Panc1 (cell line): Measurements from ENCODE around the gene MTMR4. TPM values are rescaled to one million over a fixed set of nuclear protein-coding genes. Genes with fewer than 3 reads are reported as not detected.
A peak's percentile ranks its signal among the peaks of the same experiment; 100 is the strongest.

Source experiments
- ATAC-seq: fragments of 200-7000 bp; cut with Tn5 transposase; 2 replicates; pipeline ENCODE4 v1.9.1; 2020; ENCODE audit warnings: mild to moderate bottlenecking, moderate library complexity
- BruUV-seq: library from RNA; stranded (reverse); fragments of 400-500 nt; replicated peaks from 2 replicates; lab custom pipeline; 2021; lab: Mats Ljungman, UMichigan
- CTCF ChIA-PET: fragments of 300-600 bp; sonication (Branson Sonifier 250); formaldehyde crosslinking; loops from one replicate; lab custom pipeline; 2022; ENCODE audit warnings: antibody characterized with exemption; lab: Charles Lee
- POLR2A ChIA-PET: fragments of 300-600 bp; sonication (Branson Sonifier 250); formaldehyde crosslinking; loops from one replicate; lab custom pipeline; 2022; ENCODE audit warnings: antibody characterized with exemption; lab: Charles Lee
- DNase-seq: peaks from one replicate; pipeline ENCODE4 v3.0.0-alpha.2; 2010; ENCODE audit warnings: low read depth, low spot score
- H3K27ac ChIP-seq: 2 replicates; pipeline ENCODE4 v1.5.1; 2011; ENCODE audit warnings: mild to moderate bottlenecking, low read length, inconsistent platforms
- H3K27me3 ChIP-seq: fragments of 200-500 bp; sonication (Bioruptor generic); 2 replicates; pipeline ENCODE4 v1.6.0; 2014; ENCODE audit warnings: low read length, inconsistent platforms; ENCODE audit not compliant: control insufficient read depth, insufficient read depth
- H3K36me3 ChIP-seq: fragments of 200-500 bp; sonication (Bioruptor generic); 2 replicates; pipeline ENCODE4 v1.5.1; 2014; ENCODE audit warnings: inconsistent platforms, mild to moderate bottlenecking, low read length, moderate library complexity; ENCODE audit not compliant: control insufficient read depth, insufficient read depth
- H3K4me1 ChIP-seq: 2 replicates; pipeline ENCODE4 v1.5.1; 2011; ENCODE audit warnings: inconsistent platforms, mild to moderate bottlenecking, low read length, moderate library complexity; ENCODE audit not compliant: control insufficient read depth, insufficient read depth
- H3K4me3 ChIP-seq, 2 experiments: 2 replicates each; pipeline ENCODE4 v1.5.1; 2011 to 2012; ENCODE audit warnings: low read depth in 2 of 2, low read length in 2 of 2, mild to moderate bottlenecking in 2 of 2, inconsistent platforms in 1 of 2, moderate library complexity in 1 of 2
- H3K9me3 ChIP-seq: fragments of 200-500 bp; sonication (Bioruptor generic); 2 replicates; pipeline ENCODE4 v1.5.1; 2014; ENCODE audit warnings: low read depth, mild to moderate bottlenecking, inconsistent platforms, low read length, moderate library complexity; ENCODE audit not compliant: control insufficient read depth, insufficient read depth
- POLR2AphosphoS5 ChIP-seq: IDR thresholded peaks from 2 replicates; pipeline ENCODE4 v1.6.1; 2012; ENCODE audit warnings: mild to moderate bottlenecking, low read depth, low read length, moderate library complexity
- SIN3A ChIP-seq: IDR thresholded peaks from 2 replicates; pipeline ENCODE4 v1.6.1; 2012; ENCODE audit warnings: low read depth, mild to moderate bottlenecking, low read length, moderate library complexity, borderline replicate concordance; ENCODE audit not compliant: insufficient read depth
- TCF7L2 ChIP-seq: IDR thresholded peaks from 2 replicates; pipeline ENCODE4 v1.6.1; 2011; ENCODE audit warnings: mild to moderate bottlenecking, low read depth, low read length, inconsistent platforms
- in situ Hi-C: cut with HindIII; loops from 2 replicates; pipeline ENCODE4 v1.10.0; 2016; ENCODE audit warnings: low sequenced_read_pairs, low pct_unique_long_range_greater_than_20kb
- intact Hi-C: fragments of 100-400 bp; cut with micrococcal nuclease; formaldehyde crosslinking; loops from one replicate; pipeline ENCODE4 v1.10.0; 2022; ENCODE audit not compliant: unreplicated experiment
- total RNA-seq: library from RNA; stranded (reverse); gene quantifications from one replicate; pipeline ENCODE4 v1.2.1, GENCODE V29; 2021; ENCODE audit not compliant: unreplicated experiment
- TF ChIP-seq, protein P1 (sequence below): fragments of 450-650 bp; IDR thresholded peaks from 2 replicates; pipeline ENCODE4 v1.5.1; 2017; ENCODE audit warnings: mild to moderate bottlenecking
- TF ChIP-seq, protein P2 (sequence below), 2 experiments: IDR thresholded peaks; 2 replicates each; pipeline ENCODE4 v1.6.1; 2011 to 2012; ENCODE audit warnings: low read depth in 2 of 2, control low read depth in 1 of 2, low read length in 1 of 2, mild to moderate bottlenecking in 1 of 2, moderate library complexity in 1 of 2; ENCODE audit not compliant: insufficient read depth in 1 of 2

The MTMR4 gene
- total RNA-seq, 1 experiment from 2014 or later: 20.8 TPM

DNA sequence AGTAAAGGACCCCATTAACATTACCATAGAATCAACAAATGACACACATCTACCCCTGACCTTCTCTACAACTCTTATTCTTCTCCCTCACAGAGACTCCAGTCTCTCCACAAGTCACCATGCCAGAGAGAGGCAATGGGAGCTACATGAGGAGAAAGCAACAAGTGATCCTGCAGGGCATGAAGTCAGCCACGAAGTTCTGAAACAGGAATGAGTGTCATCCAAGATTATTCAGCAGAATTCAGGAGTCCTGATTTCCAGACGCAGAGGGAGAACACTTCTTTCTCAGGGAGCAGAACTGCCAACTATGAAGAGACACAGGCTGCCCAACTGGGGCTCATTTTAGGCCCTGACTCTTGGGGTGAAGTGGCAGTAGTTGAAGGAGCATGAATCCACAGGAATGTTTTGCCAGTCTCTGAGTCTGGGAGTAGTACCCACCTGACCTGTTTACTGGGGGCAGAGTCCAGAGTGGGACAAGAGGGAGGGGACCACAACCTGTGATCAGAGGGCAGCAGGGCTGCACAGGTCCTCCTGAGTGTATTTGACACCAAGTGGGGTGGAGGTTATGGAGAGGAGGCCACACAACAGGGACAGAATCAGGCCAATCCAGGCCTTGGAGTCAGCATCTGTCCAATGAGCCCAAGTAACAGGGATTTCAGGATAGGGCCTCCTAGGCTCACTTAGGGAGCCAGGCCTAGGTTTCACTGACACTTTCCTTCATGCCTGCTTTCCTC, 2.4 kb upstream of the MTMR4 start:
- ChIA-PET CTCF (no interaction called here), POLR2A (interaction anchor here (0.5 kb wide), 1 partner anchor 114 kb away, joined by 7 read pairs; no protein-coding TSS in a partner anchor)
- no peaks in the 10 kb centered on the region for H3K27me3 ChIP-seq
- in situ Hi-C loops (no loop called here), intact Hi-C loops (loop anchor here (10.0 kb wide), 1 partner anchor 118 kb away; no protein-coding TSS in a partner anchor)
- TF ChIP-seq, protein P1, sequence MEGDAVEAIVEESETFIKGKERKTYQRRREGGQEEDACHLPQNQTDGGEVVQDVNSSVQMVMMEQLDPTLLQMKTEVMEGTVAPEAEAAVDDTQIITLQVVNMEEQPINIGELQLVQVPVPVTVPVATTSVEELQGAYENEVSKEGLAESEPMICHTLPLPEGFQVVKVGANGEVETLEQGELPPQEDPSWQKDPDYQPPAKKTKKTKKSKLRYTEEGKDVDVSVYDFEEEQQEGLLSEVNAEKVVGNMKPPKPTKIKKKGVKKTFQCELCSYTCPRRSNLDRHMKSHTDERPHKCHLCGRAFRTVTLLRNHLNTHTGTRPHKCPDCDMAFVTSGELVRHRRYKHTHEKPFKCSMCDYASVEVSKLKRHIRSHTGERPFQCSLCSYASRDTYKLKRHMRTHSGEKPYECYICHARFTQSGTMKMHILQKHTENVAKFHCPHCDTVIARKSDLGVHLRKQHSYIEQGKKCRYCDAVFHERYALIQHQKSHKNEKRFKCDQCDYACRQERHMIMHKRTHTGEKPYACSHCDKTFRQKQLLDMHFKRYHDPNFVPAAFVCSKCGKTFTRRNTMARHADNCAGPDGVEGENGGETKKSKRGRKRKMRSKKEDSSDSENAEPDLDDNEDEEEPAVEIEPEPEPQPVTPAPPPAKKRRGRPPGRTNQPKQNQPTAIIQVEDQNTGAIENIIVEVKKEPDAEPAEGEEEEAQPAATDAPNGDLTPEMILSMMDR: no peak
- TF ChIP-seq SIN3A: no peak
- TF ChIP-seq, protein P2, sequence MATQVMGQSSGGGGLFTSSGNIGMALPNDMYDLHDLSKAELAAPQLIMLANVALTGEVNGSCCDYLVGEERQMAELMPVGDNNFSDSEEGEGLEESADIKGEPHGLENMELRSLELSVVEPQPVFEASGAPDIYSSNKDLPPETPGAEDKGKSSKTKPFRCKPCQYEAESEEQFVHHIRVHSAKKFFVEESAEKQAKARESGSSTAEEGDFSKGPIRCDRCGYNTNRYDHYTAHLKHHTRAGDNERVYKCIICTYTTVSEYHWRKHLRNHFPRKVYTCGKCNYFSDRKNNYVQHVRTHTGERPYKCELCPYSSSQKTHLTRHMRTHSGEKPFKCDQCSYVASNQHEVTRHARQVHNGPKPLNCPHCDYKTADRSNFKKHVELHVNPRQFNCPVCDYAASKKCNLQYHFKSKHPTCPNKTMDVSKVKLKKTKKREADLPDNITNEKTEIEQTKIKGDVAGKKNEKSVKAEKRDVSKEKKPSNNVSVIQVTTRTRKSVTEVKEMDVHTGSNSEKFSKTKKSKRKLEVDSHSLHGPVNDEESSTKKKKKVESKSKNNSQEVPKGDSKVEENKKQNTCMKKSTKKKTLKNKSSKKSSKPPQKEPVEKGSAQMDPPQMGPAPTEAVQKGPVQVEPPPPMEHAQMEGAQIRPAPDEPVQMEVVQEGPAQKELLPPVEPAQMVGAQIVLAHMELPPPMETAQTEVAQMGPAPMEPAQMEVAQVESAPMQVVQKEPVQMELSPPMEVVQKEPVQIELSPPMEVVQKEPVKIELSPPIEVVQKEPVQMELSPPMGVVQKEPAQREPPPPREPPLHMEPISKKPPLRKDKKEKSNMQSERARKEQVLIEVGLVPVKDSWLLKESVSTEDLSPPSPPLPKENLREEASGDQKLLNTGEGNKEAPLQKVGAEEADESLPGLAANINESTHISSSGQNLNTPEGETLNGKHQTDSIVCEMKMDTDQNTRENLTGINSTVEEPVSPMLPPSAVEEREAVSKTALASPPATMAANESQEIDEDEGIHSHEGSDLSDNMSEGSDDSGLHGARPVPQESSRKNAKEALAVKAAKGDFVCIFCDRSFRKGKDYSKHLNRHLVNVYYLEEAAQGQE (IDR thresholded peaks at IDR 0.05; ENCODE audit: insufficient read depth in 1 of 2, low read depth in 2 of 2, low read length in 1 of 2): no peak
- no peak for TF ChIP-seq TCF7L2
- no TSS peak for BruUV-seq
- H3K27ac ChIP-seq: peak overlapping the region; percentile 71
- H3K4me1 ChIP-seq: peaks cover 9% of the 10 kb centered on the region; the same call in 1 of the 2 replicates
- ATAC-seq (no peak), DNase-seq (no peak)
- H3K4me3 ChIP-seq: peak overlapping the region; percentile 87 to 95
- no peaks in the 10 kb centered on the region; the same call in 1 of the 2 replicates for H3K36me3 ChIP-seq
- H3K9me3 ChIP-seq: no peaks in the 10 kb centered on the region

DNA sequence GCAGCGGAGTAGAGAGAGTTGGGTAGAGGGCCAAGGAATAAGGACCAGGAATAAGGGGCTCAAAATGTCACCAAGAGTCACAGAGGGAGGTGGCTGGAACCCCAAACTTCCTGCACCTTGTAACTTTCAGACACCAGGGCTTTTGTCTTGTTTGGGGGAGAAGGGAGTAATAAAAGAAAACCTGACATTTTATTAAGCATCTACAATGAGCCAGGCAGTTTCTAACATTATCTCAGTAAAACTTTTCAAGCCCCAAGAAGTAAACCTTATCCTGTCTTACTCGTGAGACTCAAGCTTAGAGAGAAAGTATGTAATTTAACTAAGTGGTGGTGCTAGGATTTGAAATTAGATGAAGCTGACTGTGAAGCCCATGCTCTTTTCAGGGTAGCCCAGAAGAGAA, 848 bp upstream of the MTMR4 start:
- CTCF ChIA-PET: interaction anchor here (0.7 kb wide), 2 partner anchors 44 to 198 kb away, joined by 3 read pairs; no protein-coding TSS in a partner anchor
- TF ChIP-seq, protein P1: no peak
- TF ChIP-seq POLR2AphosphoS5 (no peak), SIN3A (no peak), TCF7L2 (no peak)
- TF ChIP-seq, protein P2 (IDR thresholded peaks at IDR 0.05; ENCODE audit: insufficient read depth in 1 of 2, low read depth in 2 of 2, low read length in 1 of 2): no peak
- H3K27ac ChIP-seq: peak overlapping the region; percentile 21; the same call in 1 of the 2 replicates
- H3K36me3 ChIP-seq: no peaks in the 10 kb centered on the region; the same call in 1 of the 2 replicates
- peak overlapping the region; percentile 64 to 65; a peak in 3 of 4 replicates for H3K4me3 ChIP-seq
- DNase-seq (no peak), ATAC-seq (no peak)
- intact Hi-C loops (loop anchor here (10.0 kb wide), 1 partner anchor 120 kb away; no protein-coding TSS in a partner anchor), in situ Hi-C loops (no loop called here)
- H3K27me3 ChIP-seq: no peaks in the 10 kb centered on the region
- H3K4me1 ChIP-seq: peaks cover 9% of the 10 kb centered on the region; the same call in 1 of the 2 replicates
- H3K9me3 ChIP-seq: no peaks in the 10 kb centered on the region
- POLR2A ChIA-PET: interaction anchor here (0.7 kb wide), 1 partner anchor 296 kb away, joined by 7 read pairs; the partner anchor contains the start of gene MKS1
- BruUV-seq: no TSS peak
